ENCODE measurements around the gene MCM3. TPM values are rescaled to one million over a fixed set of nuclear protein-coding genes. Genes with fewer than 3 reads are reported as not detected.

Gene MCM3
- total RNA-seq (2013) = 20.6 TPM
- polyA plus RNA-seq (10 to 100 TPM; 10.7 to 15.3 (median 12.1) TPM), polyA minus RNA-seq (10.0 and 19.1 TPM in 2 replicates), total RNA-seq (2.7 to 33.5 (median 6.1) reads per million in 11 experiments)

DNA sequence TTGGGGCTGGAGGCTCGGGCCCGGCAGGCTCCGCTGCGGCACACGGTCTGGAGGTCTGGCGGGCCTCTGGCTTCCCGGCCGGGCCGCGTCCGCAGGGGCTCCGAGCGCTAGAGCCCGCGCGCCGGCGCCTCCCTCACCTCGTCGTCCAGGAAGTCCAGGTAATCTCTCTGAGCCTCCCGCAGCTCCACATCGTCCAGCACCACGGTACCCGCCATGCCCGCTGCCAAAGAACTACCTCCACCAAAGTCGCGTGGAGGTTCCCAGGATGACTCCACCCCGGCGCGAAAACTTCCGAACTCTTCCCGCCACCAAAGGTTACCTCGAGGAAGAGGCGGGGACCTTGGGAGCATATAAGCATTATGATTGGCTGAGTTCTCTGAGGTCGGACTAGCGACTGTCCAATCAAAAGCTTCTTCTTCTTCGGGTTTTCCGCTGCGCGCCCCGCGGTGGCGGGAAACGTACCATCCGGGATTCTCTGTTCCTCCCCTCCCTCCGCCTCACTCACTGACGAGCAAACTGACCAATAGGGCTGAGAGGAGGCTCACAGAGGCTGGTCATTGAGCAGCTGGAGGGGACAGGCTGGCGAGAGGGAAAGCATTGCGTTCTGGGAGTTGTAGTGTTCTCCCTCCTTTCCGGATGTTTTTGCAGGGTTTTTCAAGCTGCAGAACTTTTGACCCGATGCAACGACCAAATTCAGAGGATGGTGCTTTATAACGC, at the start of gene MCM3:
MCM3 (minus strand) TSS at position 283 of the 717 bp plus-strand sequence; CDS start at position 215, 68 bp downstream.
- H3K36me3 Mint-ChIP-seq = peaks cover 25 to 27% of the 10 kb centered on the region in 2 donors
- Histone ChIP-seq H3K4me3 (replicated peaks in 1 of 3; ENCODE audit: low read depth in 2 of 3, low read length in 3 of 3) (peak within 1 kb of the TSS; percentile 60 to 92 (median 86)), H4K20me1 (ENCODE audit: insufficient read depth, low read length) (no peaks in the 10 kb centered on the region), H3K36me3 (replicated peaks in 1 of 2; ENCODE audit: control insufficient read depth in 1 of 2, insufficient read depth in 2 of 2, low read length in 2 of 2) (peaks cover 23 to 30% of the 10 kb centered on the region in 2 donors), H3K9me3 (replicated peaks in 1 of 2; ENCODE audit: control insufficient read depth in 1 of 2, insufficient read depth in 1 of 2, low read length in 2 of 2) (no peaks in the 10 kb centered on the region), H3K27ac (ENCODE audit: low read depth in 1 of 2, low read length in 2 of 2) (peak within 1 kb of the TSS; percentile 5 to 66), H3K9ac (ENCODE audit: insufficient read depth, low read length, poor library complexity, severe bottlenecking) (peak within 1 kb of the TSS; percentile 67), H3K4me1 (ENCODE audit: control insufficient read depth in 1 of 2, insufficient read depth in 2 of 2, low read length in 2 of 2) (peaks cover 21 to 30% of the 10 kb centered on the region in 2 donors), H2AFZ (ENCODE audit: insufficient read depth, low read depth, low read length, poor library complexity, severe bottlenecking) (peak within 1 kb of the TSS; percentile 95), H3K4me2 (replicated peaks; ENCODE audit: extremely low read depth, low read length, poor library complexity, severe bottlenecking) (peak within 1 kb of the TSS; percentile 96), H3K27me3 (ENCODE audit: control insufficient read depth in 2 of 2, insufficient read depth in 2 of 2, low read length in 2 of 2) (no peaks in the 10 kb centered on the region), H3K79me2 (ENCODE audit: insufficient read depth, low read length) (peaks cover 48% of the 10 kb centered on the region)
- peak within 1 kb of the TSS in 1 of 7 donors; percentile 9 for H3K27ac Mint-ChIP-seq
- H3K27me3 Mint-ChIP-seq (ENCODE audit: low read depth in 3 of 3) = no peaks in the 10 kb centered on the region
- TF ChIP-seq, protein P1, sequence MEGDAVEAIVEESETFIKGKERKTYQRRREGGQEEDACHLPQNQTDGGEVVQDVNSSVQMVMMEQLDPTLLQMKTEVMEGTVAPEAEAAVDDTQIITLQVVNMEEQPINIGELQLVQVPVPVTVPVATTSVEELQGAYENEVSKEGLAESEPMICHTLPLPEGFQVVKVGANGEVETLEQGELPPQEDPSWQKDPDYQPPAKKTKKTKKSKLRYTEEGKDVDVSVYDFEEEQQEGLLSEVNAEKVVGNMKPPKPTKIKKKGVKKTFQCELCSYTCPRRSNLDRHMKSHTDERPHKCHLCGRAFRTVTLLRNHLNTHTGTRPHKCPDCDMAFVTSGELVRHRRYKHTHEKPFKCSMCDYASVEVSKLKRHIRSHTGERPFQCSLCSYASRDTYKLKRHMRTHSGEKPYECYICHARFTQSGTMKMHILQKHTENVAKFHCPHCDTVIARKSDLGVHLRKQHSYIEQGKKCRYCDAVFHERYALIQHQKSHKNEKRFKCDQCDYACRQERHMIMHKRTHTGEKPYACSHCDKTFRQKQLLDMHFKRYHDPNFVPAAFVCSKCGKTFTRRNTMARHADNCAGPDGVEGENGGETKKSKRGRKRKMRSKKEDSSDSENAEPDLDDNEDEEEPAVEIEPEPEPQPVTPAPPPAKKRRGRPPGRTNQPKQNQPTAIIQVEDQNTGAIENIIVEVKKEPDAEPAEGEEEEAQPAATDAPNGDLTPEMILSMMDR (IDR thresholded peaks at IDR 0.05) = no peak
- DNase-seq = peak; percentile 98 to 99 (median 98)
- intact Hi-C loops (cut with micrococcal nuclease) = loop anchor here (5.0 to 10.0 kb wide), 6 partner anchors 68 to 290 kb away; partner anchors contain the start of genes PAQR8 (in 2 of the 2), TRAM2 (in 2 of the 2) and EFHC1 (in 1 of the 2)
- H3K9me3 Mint-ChIP-seq = peaks cover 0 to 3% (median 0%) of the 10 kb centered on the region in 7 donors
- peaks cover 28% of the 10 kb centered on the region for H3K4me1 Mint-ChIP-seq
- H3K4me3 Mint-ChIP-seq = no peak within 1 kb of the TSS
- 0% methylated on average over 38 of the region's 53 CpGs for WGBS (ENCODE audit: insufficient coverage)

DNA sequence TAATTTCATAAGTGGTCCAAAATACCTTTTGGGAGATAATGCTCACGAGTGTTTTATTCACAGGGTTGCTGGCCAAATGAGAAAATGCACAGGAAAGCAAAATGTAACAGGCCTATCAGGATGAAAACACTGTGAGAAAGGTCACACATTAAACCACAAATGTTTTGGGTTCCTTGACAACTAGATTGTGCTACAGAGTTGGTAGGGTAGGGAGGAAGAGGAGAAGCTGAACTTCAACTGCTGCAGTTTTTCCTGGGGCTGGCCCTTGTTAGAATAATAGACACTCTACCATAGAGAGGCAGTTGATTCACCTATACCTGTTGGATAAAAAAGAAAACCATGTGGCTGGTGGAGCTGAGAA, 49.3 kb upstream of the MCM3 start:
- H3K4me1 Mint-ChIP-seq = peaks cover 27% of the 10 kb centered on the region
- Histone ChIP-seq H4K20me1 (ENCODE audit: insufficient read depth, low read length) (no peaks in the 10 kb centered on the region), H3K9me3 (replicated peaks in 1 of 2; ENCODE audit: control insufficient read depth in 1 of 2, insufficient read depth in 1 of 2, low read length in 2 of 2) (no peaks in the 10 kb centered on the region), H3K4me2 (replicated peaks; ENCODE audit: extremely low read depth, low read length, poor library complexity, severe bottlenecking) (no peak overlapping the region), H3K4me1 (ENCODE audit: control insufficient read depth in 1 of 2, insufficient read depth in 2 of 2, low read length in 2 of 2) (peaks cover 8 to 10% of the 10 kb centered on the region in 2 donors), H3K36me3 (replicated peaks in 1 of 2; ENCODE audit: control insufficient read depth in 1 of 2, insufficient read depth in 2 of 2, low read length in 2 of 2) (no peaks in the 10 kb centered on the region), H3K4me3 (replicated peaks in 1 of 3; ENCODE audit: low read depth in 2 of 3, low read length in 3 of 3) (no peak overlapping the region), H3K27ac (ENCODE audit: low read depth in 1 of 2, low read length in 2 of 2) (no peak overlapping the region), H2AFZ (ENCODE audit: insufficient read depth, low read depth, low read length, poor library complexity, severe bottlenecking) (no peak overlapping the region), H3K79me2 (ENCODE audit: insufficient read depth, low read length) (no peaks in the 10 kb centered on the region), H3K27me3 (ENCODE audit: control insufficient read depth in 2 of 2, insufficient read depth in 2 of 2, low read length in 2 of 2) (no peaks in the 10 kb centered on the region), H3K9ac (ENCODE audit: insufficient read depth, low read length, poor library complexity, severe bottlenecking) (no peak overlapping the region)
- no peak overlapping the region for H3K27ac Mint-ChIP-seq
- WGBS (ENCODE audit: insufficient coverage) = 30% methylated on average over 1 of the region's 1 CpG
- TF ChIP-seq, protein P1 (IDR thresholded peaks at IDR 0.05) = no peak
- peaks cover 2 to 3% (median 3%) of the 10 kb centered on the region in 3 donors for H3K27me3 Mint-ChIP-seq (ENCODE audit: low read depth in 3 of 3)
- no peaks in the 10 kb centered on the region for H3K9me3 Mint-ChIP-seq
- no peaks in the 10 kb centered on the region for H3K36me3 Mint-ChIP-seq
- H3K4me3 Mint-ChIP-seq = no peak overlapping the region
- intact Hi-C loops (cut with micrococcal nuclease) = no loop called here
- no peak for DNase-seq
